Fibroblast of pulmonary artery (primary cell): ENCODE results near the gene SH3D19.

Source experiments
- DNase-seq: peaks from one replicate; pipeline ENCODE4 v3.0.0-alpha.2; 2010; ENCODE audit warnings: low read depth
- H3K4me3 ChIP-seq: replicated peaks from 2 replicates; pipeline ENCODE4 v1.5.1; 2011; ENCODE audit warnings: low read depth, mild to moderate bottlenecking, control low read depth, low read length, moderate library complexity
- CTCF ChIP-seq: IDR thresholded peaks from 2 replicates; pipeline ENCODE4 v1.5.1; 2011; ENCODE audit warnings: mild to moderate bottlenecking, control low read depth, low read length, inconsistent platforms; ENCODE audit errors: missing control alignments

Gene SH3D19

GRCh38 chr4:151314479-151314878 lies 10.9 kb downstream of the SH3D19 start:
- no peak for TF ChIP-seq CTCF
- no peak for DNase-seq
- no peak overlapping the region for H3K4me3 ChIP-seq

GRCh38 chr4:151314010-151314355 lies 11.4 kb downstream of the SH3D19 start:
- no peak overlapping the region for H3K4me3 ChIP-seq
- DNase-seq = no peak
- TF ChIP-seq CTCF = no peak

- H3K4me3 ChIP-seq = no peak overlapping the region
- DNase-seq = no peak
- no peak for TF ChIP-seq CTCF
These were observed 11.9 kb downstream of the SH3D19 start for GRCh38 chr4:151313306-151314009.

- no peak overlapping the region for H3K4me3 ChIP-seq
These were observed 15.2 kb downstream of the SH3D19 start for GRCh38 chr4:151310124-151310728.

GRCh38 chr4:151304755-151305154 lies 20.6 kb downstream of the SH3D19 start:
- no peak for DNase-seq
- no peak for TF ChIP-seq CTCF

More at GRCh38 chr4:151310124-151310728, 15.2 kb downstream of the SH3D19 start:
- no peak for TF ChIP-seq CTCF
- DNase-seq = no peak

GRCh38 chr4:151304226-151304625 lies 21.2 kb downstream of the SH3D19 start:
- DNase-seq = no peak
- no peak overlapping the region for H3K4me3 ChIP-seq
- TF ChIP-seq CTCF = no peak

More at GRCh38 chr4:151304755-151305154, 20.6 kb downstream of the SH3D19 start:
- H3K4me3 ChIP-seq = no peak overlapping the region

GRCh38 chr4:151302432-151302831 lies 23.0 kb downstream of the SH3D19 start:
- peak; percentile 48 for DNase-seq
- H3K4me3 ChIP-seq = no peak overlapping the region
- no peak for TF ChIP-seq CTCF
